CD4-positive, CD25-positive, alpha-beta regulatory T cell (primary cell): ENCODE data around the gene FAM20C. TPM values are rescaled to one million over a fixed set of nuclear protein-coding genes. Genes with fewer than 3 reads are reported as not detected.

ENCODE experiments used
- ATAC-seq, 2 donors: fragments of 150-1000 bp; cut with Tn5 transposase; one replicate each; pipeline ENCODE4 v1.10.0; 2021; ENCODE audit warnings: low read depth in 2 of 2, moderate number of reproducible peaks in 2 of 2, moderate library complexity in 1 of 2
- DNase-seq, 3 donors: peaks; one replicate each; pipeline versions ENCODE4 v3.0.0 to v3.0.0-alpha.2; 2012 to 2022; ENCODE audit warnings: mixed read lengths in 1 of 3
- H3K27ac ChIP-seq: one replicate; pipeline ENCODE4 v1.7.0; 2013; ENCODE audit warnings: mild to moderate bottlenecking, low read length; ENCODE audit not compliant: insufficient read depth, poor library complexity, severe bottlenecking
- H3K27me3 ChIP-seq: one replicate; pipeline ENCODE4 v1.7.0; 2013; ENCODE audit warnings: low read length; ENCODE audit not compliant: control insufficient read depth, insufficient read depth
- H3K36me3 ChIP-seq: one replicate; pipeline ENCODE4 v1.7.0; 2013; ENCODE audit warnings: mild to moderate bottlenecking, low read length, moderate library complexity; ENCODE audit not compliant: control insufficient read depth, insufficient read depth
- H3K4me1 ChIP-seq: 2 replicates; pipeline ENCODE4 v1.7.0; 2013; ENCODE audit warnings: mild to moderate bottlenecking, low read length; ENCODE audit not compliant: insufficient read depth, control insufficient read depth, poor library complexity, severe bottlenecking
- H3K4me3 ChIP-seq: one replicate; pipeline ENCODE4 v1.7.0; 2013; ENCODE audit warnings: low read depth, mild to moderate bottlenecking, low read length, moderate library complexity
- H3K9me3 ChIP-seq, 2 experiments: 1 replicate in 1 of 2; 2 replicates in 1 of 2; pipeline ENCODE4 v1.7.0; 2013; ENCODE audit warnings: low read length in 2 of 2, mild to moderate bottlenecking in 1 of 2, moderate library complexity in 1 of 2; ENCODE audit not compliant: control insufficient read depth in 2 of 2
- H3K27ac Mint-ChIP-seq, 3 donors: one replicate each; pipeline ENCODE4 v1.8.0; 2020 to 2022; ENCODE audit warnings: mild to moderate bottlenecking in 3 of 3, mixed read lengths in 3 of 3, moderate library complexity in 2 of 3
- H3K27me3 Mint-ChIP-seq: one replicate; pipeline ENCODE4 v1.8.0; 2022; ENCODE audit warnings: mild to moderate bottlenecking, mixed read lengths
- H3K36me3 Mint-ChIP-seq: one replicate; pipeline ENCODE4 v1.8.0; 2020; ENCODE audit warnings: mixed read lengths
- H3K4me1 Mint-ChIP-seq, 4 donors: one replicate each; pipeline ENCODE4 v1.8.0; 2020 to 2022; ENCODE audit warnings: mixed read lengths in 4 of 4, mild to moderate bottlenecking in 1 of 4
- H3K4me3 Mint-ChIP-seq, 4 donors: one replicate each; pipeline ENCODE4 v1.8.0; 2020 to 2022; ENCODE audit warnings: mild to moderate bottlenecking in 4 of 4, mixed read lengths in 4 of 4, moderate library complexity in 3 of 4
- H3K9me3 Mint-ChIP-seq, 7 donors: one replicate each; pipeline ENCODE4 v1.8.0; 2020 to 2022; ENCODE audit warnings: mixed read lengths in 7 of 7, mild to moderate bottlenecking in 3 of 7, moderate library complexity in 2 of 7
- polyA plus RNA-seq, 4 donors: library from polyadenylated mRNA; unstranded; fragments of 300-500 nt; fragmentation: Illumina TruSeq; gene quantifications; one replicate each; pipeline ENCODE4 v1.2.3, GENCODE V29; 2021
- total RNA-seq: library from RNA; stranded (reverse); gene quantifications from one replicate; pipeline ENCODE4 v1.2.3, GENCODE V29; 2022

The FAM20C gene
- total and polyA plus RNA-seq, 5 donors from 2014 or later = not detected

DNA sequence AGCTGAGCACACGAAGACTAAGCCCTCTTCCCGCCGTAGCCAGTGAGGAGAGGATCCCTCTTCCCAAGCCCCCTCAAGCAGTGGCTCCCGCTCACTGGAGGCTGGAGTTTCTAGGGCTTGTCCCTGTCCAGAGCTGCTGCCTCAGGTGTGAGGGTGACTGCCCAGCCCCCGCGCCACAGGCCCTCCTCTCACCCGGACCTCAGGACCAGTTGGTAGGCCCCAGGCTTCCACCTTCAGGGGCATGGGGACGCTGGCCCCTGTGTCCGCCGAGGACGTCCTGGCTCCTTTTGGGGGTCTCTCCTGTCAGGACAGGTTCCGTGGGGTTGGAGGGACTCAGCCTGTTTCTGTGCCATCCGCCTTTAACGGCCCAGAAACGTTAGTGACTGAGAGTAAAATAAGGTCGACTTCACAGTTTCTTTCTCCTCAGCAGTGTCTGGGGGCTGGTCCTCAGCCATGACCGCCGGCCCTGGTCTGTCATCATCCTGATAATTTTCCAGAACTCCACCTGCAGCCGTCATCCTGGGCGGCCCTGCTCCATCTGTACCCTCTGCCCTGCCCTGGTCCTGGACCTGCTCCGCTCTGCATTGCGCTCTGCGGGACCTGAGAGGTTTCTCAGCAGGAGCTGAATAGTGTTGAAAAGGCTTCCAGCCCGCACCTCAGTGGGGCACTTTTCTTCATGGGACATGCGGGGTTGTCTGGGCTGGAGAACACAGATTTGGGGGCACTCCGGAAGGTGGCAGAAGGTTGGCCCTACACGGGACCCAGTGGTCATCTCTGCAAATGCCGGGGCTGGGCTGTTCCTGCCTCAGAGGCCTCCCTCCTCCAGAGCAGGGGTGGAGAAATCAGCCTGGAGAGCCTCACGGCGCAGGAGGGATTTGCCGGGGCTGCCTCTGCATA is 36.0 kb upstream of the FAM20C start:
- H3K27ac ChIP-seq = no peak overlapping the region
- no peaks in the 10 kb centered on the region for H3K36me3 Mint-ChIP-seq
- H3K4me3 ChIP-seq = no peak overlapping the region
- no peaks in the 10 kb centered on the region for H3K9me3 ChIP-seq
- H3K36me3 ChIP-seq = no peaks in the 10 kb centered on the region
- no peak overlapping the region for H3K27ac Mint-ChIP-seq
- ATAC-seq (no peak), DNase-seq (no peak)
- no peaks in the 10 kb centered on the region for H3K27me3 Mint-ChIP-seq
- no peaks in the 10 kb centered on the region for H3K4me1 ChIP-seq
- no peaks in the 10 kb centered on the region for H3K9me3 Mint-ChIP-seq
- H3K4me1 Mint-ChIP-seq = peaks cover 0 to 4% (median 0%) of the 10 kb centered on the region in 4 donors
- peak overlapping the region in 1 of 4 donors; percentile 21 for H3K4me3 Mint-ChIP-seq
- H3K27me3 ChIP-seq = no peaks in the 10 kb centered on the region

- Mint-ChIP-seq H3K36me3 (no peaks in the 10 kb centered on the region), H3K4me1 (peaks cover 0 to 4% (median 0%) of the 10 kb centered on the region in 4 donors), H3K9me3 (no peaks in the 10 kb centered on the region), H3K27me3 (no peaks in the 10 kb centered on the region), H3K27ac (no peak overlapping the region), H3K4me3 (no peak overlapping the region)
- ATAC-seq (no peak), DNase-seq (no peak)
- Histone ChIP-seq H3K4me3 (no peak overlapping the region), H3K9me3 (no peaks in the 10 kb centered on the region), H3K27me3 (no peaks in the 10 kb centered on the region), H3K4me1 (no peaks in the 10 kb centered on the region), H3K27ac (no peak overlapping the region), H3K36me3 (no peaks in the 10 kb centered on the region)
Measured at GRCh38 chr7:157008-157310, 35.4 kb upstream of the FAM20C start.

- Mint-ChIP-seq H3K4me1 (peaks cover 0 to 4% (median 0%) of the 10 kb centered on the region in 4 donors), H3K27me3 (peaks cover under 1% of the 10 kb centered on the region)
- no peak overlapping the region for H3K4me3 ChIP-seq
Measured at GRCh38 chr7:157771-158625, 34.4 kb upstream of the FAM20C start.

GRCh38 chr7:158771-159170 is 33.6 kb upstream of the FAM20C start:
- no peak overlapping the region for H3K4me3 Mint-ChIP-seq
- no peaks in the 10 kb centered on the region for H3K9me3 Mint-ChIP-seq
- Histone ChIP-seq H3K9me3 (no peaks in the 10 kb centered on the region), H3K36me3 (no peaks in the 10 kb centered on the region), H3K27ac (no peak overlapping the region), H3K27me3 (no peaks in the 10 kb centered on the region), H3K4me3 (no peak overlapping the region), H3K4me1 (no peaks in the 10 kb centered on the region)
- DNase-seq = no peak
- peaks cover 0 to 4% (median 0%) of the 10 kb centered on the region in 4 donors for H3K4me1 Mint-ChIP-seq
- no peaks in the 10 kb centered on the region for H3K36me3 Mint-ChIP-seq
- no peak for ATAC-seq
- no peak overlapping the region for H3K27ac Mint-ChIP-seq
- H3K27me3 Mint-ChIP-seq = peaks cover 6% of the 10 kb centered on the region

More at GRCh38 chr7:157771-158625, 34.4 kb upstream of the FAM20C start:
- H3K9me3 ChIP-seq = no peaks in the 10 kb centered on the region
- no peaks in the 10 kb centered on the region for H3K4me1 ChIP-seq
- H3K9me3 Mint-ChIP-seq = no peaks in the 10 kb centered on the region
- no peaks in the 10 kb centered on the region for H3K36me3 Mint-ChIP-seq
- H3K36me3 ChIP-seq = no peaks in the 10 kb centered on the region
- H3K4me3 Mint-ChIP-seq = no peak overlapping the region
- DNase-seq = no peak
- no peak for ATAC-seq
- H3K27ac ChIP-seq = no peak overlapping the region
- no peaks in the 10 kb centered on the region for H3K27me3 ChIP-seq
- H3K27ac Mint-ChIP-seq = no peak overlapping the region

DNA sequence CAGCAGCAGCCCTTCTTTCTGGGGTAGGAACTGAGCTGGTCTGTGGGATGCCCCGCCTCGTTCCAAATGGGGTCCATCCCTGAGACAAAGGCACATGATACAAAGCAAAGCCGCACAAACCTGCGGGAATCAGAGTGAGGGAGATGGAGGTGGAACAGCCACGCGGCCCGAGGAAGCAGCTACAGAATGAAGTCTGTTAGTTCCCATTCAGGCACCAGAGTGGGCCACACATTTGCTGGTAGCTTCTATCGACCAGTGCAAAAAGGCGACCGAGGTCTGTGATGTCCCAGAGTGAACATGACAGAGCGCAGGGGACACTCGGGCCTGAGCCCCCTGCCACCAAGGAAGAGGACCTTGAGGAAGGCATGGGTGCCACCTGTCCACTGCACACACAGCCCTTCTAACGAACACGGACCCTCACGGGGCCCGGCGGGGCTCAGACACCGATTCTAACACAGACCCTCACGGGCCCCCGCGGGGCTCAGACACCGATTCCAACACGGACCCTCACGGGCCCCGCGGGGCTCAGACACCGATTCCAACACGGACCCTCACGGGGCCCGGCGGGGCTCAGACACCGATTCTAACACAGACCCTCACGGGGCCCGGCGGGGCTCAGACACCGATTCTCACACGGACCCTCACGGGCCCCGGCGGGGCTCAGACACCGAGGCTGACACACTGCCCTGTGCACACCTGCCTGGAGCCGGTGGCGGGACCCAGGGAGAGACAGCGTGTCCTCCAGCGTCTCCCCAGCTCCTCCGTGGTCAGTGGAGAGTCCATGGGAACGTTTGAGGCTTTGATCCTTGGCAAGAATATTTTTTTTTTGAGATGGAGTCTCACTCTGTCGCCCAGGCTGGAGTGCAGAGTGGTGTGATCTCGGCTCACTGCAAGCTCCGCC is 32.8 kb upstream of the FAM20C start:
- no peaks in the 10 kb centered on the region for H3K36me3 Mint-ChIP-seq
- H3K9me3 Mint-ChIP-seq = no peaks in the 10 kb centered on the region
- Histone ChIP-seq H3K36me3 (no peaks in the 10 kb centered on the region), H3K27me3 (no peaks in the 10 kb centered on the region), H3K9me3 (no peaks in the 10 kb centered on the region), H3K4me3 (no peak overlapping the region), H3K27ac (no peak overlapping the region), H3K4me1 (no peaks in the 10 kb centered on the region)
- H3K27me3 Mint-ChIP-seq = peaks cover 6% of the 10 kb centered on the region
- H3K4me1 Mint-ChIP-seq = peaks cover 0 to 4% (median 0%) of the 10 kb centered on the region in 4 donors
- ATAC-seq (no peak), DNase-seq (no peak)
- no peak overlapping the region for H3K4me3 Mint-ChIP-seq
- H3K27ac Mint-ChIP-seq = no peak overlapping the region

DNA sequence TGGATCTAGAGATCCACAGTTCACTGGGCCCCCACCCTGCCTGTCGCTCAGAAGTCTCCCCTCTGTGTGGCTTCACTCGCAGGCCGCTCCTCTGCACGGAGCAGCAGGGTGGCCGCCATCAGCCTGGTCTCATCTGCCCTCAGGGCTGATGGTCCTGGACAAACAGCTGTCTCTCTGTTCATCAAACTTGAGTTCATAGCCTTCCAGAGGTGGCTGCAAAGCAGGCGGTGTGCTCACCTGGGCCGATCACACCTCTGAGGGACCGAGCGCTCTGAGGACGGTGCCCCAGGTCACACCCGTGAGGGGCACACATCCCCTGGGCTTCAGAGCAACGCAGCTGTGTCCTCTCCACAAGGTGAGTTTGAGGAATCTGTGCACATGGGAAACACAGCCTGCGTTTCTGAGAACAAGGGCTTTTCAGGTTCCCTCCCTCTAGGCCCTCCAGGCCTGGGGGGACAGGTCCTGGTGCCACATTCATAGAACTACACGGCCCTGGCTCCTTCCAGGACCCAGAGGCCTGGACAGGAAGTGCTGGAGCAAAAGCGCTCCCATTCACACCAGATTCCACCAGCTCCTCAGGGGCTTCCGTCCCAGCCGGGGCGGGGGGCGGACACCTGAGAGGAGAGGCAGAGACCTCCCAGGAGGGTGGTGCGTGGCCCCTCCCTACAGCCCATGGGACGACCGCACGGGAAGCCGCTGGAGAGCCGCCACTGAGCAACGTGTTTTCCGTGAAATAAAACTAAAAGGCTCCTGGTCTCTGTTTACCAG is 31.2 kb upstream of the FAM20C start:
- Mint-ChIP-seq H3K4me1 (no peaks in the 10 kb centered on the region), H3K27ac (no peak overlapping the region), H3K4me3 (no peak overlapping the region), H3K36me3 (no peaks in the 10 kb centered on the region), H3K9me3 (no peaks in the 10 kb centered on the region), H3K27me3 (peaks cover 12% of the 10 kb centered on the region)
- H3K27me3 ChIP-seq = no peaks in the 10 kb centered on the region
- H3K4me3 ChIP-seq = no peak overlapping the region
- no peak overlapping the region for H3K27ac ChIP-seq
- H3K36me3 ChIP-seq = no peaks in the 10 kb centered on the region
- ATAC-seq = no peak
- H3K4me1 ChIP-seq = no peaks in the 10 kb centered on the region
- H3K9me3 ChIP-seq = no peaks in the 10 kb centered on the region
- no peak for DNase-seq
